Skin epidermis (tissue), 12 donors: Measurements from ENCODE around the gene SPN.
"Not testable (repeated sequence)": the region's sequence is repeated elsewhere in the genome, so short reads cannot be mapped to it uniquely, and the experiment has no call there.

Experiments
- H3K27ac ChIP-seq, 21 experiments: fragments of 200-600 bp; sonication (generic) in 11 of 21; one replicate each; pipeline ENCODE4 v1.5.0; 2020; ENCODE audit warnings: mild to moderate bottlenecking in 3 of 21, inconsistent platforms in 2 of 21, moderate library complexity in 2 of 21
- H3K4me3 ChIP-seq, 7 experiments: fragments of 200-600 bp; sonication (generic) in 2 of 7; one replicate each; pipeline ENCODE4 v1.5.0; 2020; ENCODE audit warnings: inconsistent platforms in 2 of 7, mild to moderate bottlenecking in 2 of 7, moderate library complexity in 1 of 7

The SPN gene

DNA sequence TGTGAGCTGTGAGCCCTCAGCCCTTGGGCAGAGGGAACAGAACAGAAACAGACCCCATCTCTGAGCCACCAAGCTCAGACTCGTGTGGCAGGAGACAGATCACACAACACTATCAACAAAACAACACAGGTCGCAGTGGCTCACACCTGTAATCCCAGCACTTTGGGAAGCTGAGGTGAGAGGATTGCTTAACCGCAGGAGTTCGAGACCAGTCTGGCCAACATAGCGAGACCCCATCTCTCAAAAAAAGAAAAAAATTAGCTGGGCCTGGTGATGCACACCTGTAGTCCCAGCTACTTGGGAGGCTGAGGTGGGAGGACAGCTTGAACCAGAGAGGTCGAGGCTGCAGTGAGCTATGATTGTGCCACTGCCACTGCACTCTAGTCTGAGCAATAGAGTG is 10.5 kb downstream of the SPN start:
- Histone ChIP-seq H3K27ac (no peak overlapping the region), H3K4me3 (no peak overlapping the region)

DNA sequence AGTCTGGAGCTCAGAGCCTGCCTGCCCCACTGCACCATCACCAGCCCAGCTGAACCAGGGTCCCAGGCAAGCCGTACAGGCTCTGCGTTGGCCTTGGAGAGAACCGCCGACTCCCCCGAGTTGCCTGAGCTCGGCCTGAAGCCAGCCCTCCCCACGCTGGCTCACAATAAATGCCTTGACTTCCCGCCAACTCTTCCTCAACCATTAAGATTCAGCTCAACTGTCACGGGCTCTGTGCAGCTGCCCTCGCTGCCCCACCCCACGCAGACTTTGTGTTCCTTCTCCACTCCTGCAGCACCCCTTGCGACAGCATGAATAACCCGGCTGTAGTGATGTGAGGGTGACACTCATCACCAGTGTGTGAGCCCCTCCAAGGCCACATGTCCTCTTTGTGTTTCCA is 11.1 kb downstream of the SPN start:
- Histone ChIP-seq H3K4me3 (no peak overlapping the region), H3K27ac (no peak overlapping the region)

- H3K4me3 ChIP-seq: no peak overlapping the region
- no peak overlapping the region for H3K27ac ChIP-seq
Measured at GRCh38 chr16:29675811-29676643, 13.0 kb downstream of the SPN start.

GRCh38 chr16:29676989-29677785 is 14.1 kb downstream of the SPN start:
- H3K27ac ChIP-seq: no peak overlapping the region
- no peak overlapping the region for H3K4me3 ChIP-seq

- peak within 1 kb of the TSS in 9 of 21 experiments; percentile 11 to 65 (median 50) for H3K27ac ChIP-seq
- H3K4me3 ChIP-seq: peak within 1 kb of the TSS in 4 of 7 experiments; percentile 6 to 20 (median 14)
Measured at GRCh38 chr16:29678691-29679267, 15.7 kb downstream of the SPN start, which contains the start of gene QPRT. TSS of gene QPRT (plus strand) at chr16:29679180. CDS start at chr16:29679198, 18 bp downstream.

- Histone ChIP-seq H3K27ac (peak overlapping the region in 1 of 21 experiments; percentile 49), H3K4me3 (no peak overlapping the region)
Measured at GRCh38 chr16:29680180-29680598, 17.1 kb downstream of the SPN start.

- no peak overlapping the region for H3K27ac ChIP-seq
- H3K4me3 ChIP-seq: no peak overlapping the region
Measured at GRCh38 chr16:29683543-29684090, 20.6 kb downstream of the SPN start.

- Histone ChIP-seq H3K27ac (no peak overlapping the region), H3K4me3 (no peak overlapping the region)
Measured at GRCh38 chr16:29684679-29685078, 21.6 kb downstream of the SPN start.

DNA sequence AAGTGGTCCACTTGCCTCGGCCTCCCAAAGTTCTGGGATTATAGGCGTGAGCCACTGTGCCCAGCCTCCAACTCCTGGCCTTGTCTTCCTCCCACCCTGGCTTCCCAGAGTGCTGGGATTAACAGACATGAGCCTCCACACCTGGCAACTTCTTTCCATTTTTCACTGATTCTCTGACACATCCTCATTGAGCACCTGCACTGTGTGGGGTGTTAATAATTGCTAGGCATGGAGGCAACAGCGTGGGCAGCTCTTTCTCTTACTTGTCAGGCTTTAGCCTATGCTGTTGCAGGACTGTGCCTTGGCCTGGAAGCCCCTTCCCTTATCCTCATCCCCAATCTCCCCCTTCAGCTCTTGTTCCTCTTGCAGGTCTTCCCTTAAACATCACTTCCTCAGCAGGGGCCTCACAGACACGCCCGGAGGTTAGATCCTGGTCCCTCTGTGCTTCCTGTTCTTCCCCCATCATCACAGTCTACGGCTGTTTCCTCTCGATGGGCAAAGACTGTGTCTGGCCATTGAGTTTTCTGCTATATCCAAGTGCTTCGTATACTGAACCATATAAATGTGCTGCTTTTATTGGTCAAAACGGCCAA is 23.8 kb downstream of the SPN start:
- Histone ChIP-seq H3K27ac (no peak overlapping the region), H3K4me3 (no peak overlapping the region)

DNA sequence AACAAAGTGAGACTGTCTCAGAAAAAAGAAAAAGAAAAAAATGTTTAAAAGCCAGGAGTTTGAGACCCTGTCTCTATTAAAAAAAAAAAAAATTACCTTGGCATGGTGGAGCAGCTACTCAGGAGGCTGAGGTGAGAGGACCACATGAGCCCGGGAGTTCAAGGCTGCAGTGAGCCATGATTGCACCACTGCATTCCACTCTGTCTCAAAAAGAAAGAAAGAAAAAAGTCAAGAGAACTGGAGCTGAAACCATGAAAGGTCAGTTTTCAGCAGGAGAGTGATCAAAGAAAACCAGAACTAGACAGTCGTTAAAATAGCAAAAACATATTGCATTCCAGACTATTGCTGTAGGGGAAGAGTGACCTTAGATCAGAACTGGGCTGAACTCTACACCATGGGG is 24.7 kb downstream of the SPN start:
- Histone ChIP-seq H3K27ac (no peak overlapping the region), H3K4me3 (no peak overlapping the region)

DNA sequence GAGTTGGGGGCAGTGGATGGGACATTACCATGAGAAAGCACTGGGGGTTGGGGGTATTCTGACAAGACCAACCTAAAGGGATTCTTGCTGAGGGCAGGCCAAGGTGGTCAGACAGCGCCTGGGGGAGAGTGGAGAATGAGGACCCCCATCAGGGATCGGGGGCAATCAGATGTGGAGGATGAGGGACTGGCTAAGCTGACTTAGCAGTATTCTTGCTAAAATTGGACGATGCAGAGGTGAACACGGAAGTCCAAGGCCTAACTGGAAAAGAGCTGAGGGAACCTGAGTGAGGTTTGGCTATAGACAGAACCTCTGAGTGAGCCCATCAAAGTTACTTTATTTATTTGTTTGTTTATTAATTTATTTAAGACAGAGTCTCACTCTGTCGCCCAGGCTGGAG is 25.1 kb downstream of the SPN start:
- no peak overlapping the region for H3K27ac ChIP-seq
- no peak overlapping the region for H3K4me3 ChIP-seq

- H3K27ac ChIP-seq, H3K4me3 ChIP-seq: not testable (repeated sequence)
Measured at GRCh38 chr16:29689490-29690351, 26.7 kb downstream of the SPN start.

DNA sequence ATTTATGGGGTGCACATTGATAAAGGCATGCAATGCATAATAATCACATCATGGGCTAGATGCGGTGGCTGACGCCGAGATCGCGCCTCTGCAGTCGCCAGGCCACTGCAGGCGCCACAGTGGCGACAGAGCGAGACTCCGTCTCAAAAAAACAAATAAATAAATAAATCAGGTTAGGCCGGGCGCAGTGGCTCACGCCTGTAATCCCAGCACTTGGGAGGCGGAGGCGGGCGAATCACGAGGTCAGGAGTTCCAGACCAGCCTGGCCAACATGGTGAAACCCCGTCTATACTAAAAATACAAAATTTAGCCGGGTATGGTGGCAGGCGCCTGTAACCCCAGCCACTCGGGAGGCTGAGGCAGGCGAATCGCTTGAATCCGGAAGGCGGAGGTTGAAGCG is 29.6 kb downstream of the SPN start:
- H3K27ac ChIP-seq, H3K4me3 ChIP-seq: not testable (repeated sequence)

- no peak overlapping the region for H3K27ac ChIP-seq
Measured at GRCh38 chr16:29694384-29695195, 31.5 kb downstream of the SPN start.

GRCh38 chr16:29695675-29696074 is 32.6 kb downstream of the SPN start:
- not testable (repeated sequence) for H3K27ac ChIP-seq, H3K4me3 ChIP-seq

More at GRCh38 chr16:29694384-29695195, 31.5 kb downstream of the SPN start:
- H3K4me3 ChIP-seq: no peak overlapping the region

GRCh38 chr16:29696881-29697331 is 33.9 kb downstream of the SPN start:
- Histone ChIP-seq H3K27ac (no peak overlapping the region), H3K4me3 (no peak overlapping the region)

DNA sequence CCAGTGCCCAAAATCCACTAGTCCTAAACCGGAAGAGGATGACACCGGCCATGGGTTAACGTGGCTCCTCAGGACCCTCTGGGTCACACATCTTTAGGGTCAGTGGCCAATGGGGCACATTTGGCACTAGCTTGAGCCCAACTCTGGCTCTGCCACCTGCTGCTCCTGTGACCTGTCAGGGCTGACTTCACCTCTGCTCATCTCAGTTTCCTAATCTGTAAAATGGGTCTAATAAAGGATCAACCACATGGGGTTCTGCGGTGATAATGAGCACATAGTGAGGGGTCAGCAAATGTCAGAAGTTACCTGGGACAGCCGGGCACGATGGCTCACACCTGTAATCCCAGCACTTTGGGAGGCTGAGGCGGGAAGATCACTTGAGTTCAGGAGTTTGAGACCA is 34.3 kb downstream of the SPN start:
- no peak overlapping the region for H3K27ac ChIP-seq
- no peak overlapping the region for H3K4me3 ChIP-seq

DNA sequence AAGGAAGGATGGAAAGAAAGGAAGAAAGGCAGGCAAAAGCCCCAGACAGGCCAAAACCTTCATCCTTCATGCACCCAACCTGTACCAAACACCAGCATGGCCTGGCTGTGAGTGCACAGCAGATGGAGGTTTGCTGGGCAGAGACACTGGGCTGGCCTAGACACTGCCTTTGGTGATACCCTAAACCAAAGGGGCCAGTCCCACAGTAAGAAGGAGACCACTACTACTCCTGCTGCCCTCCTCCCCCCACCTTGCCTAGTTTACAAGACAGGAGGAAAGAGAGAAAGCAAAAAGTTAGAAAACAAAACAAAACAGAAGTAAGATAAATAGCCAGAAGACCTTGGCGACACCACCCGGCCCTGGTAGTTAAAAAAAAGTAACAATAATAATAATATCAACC is 35.0 kb downstream of the SPN start:
- Histone ChIP-seq H3K27ac (no peak overlapping the region), H3K4me3 (no peak overlapping the region)
